NCI-H460 (cell line): ENCODE data around the gene MPND. TPM values are rescaled to one million over a fixed set of nuclear protein-coding genes. Genes with fewer than 3 reads are reported as not detected.

Experiments
- DNase-seq: peaks from one replicate; pipeline ENCODE4 v3.0.0-alpha.2; 2016; ENCODE audit warnings: low read depth; ENCODE audit errors: extremely low read depth
- total RNA-seq: library from RNA; depleted of rRNA; stranded (reverse); fragments of >200 nt; shearing (Covaris generic); gene quantifications from 2 replicates; pipeline ENCODE4 v1.2.3, GENCODE V29; 2014; rRNA removed

MPND gene
- total RNA-seq, 1 experiment from 2014 or later = 3.5 TPM

DNA sequence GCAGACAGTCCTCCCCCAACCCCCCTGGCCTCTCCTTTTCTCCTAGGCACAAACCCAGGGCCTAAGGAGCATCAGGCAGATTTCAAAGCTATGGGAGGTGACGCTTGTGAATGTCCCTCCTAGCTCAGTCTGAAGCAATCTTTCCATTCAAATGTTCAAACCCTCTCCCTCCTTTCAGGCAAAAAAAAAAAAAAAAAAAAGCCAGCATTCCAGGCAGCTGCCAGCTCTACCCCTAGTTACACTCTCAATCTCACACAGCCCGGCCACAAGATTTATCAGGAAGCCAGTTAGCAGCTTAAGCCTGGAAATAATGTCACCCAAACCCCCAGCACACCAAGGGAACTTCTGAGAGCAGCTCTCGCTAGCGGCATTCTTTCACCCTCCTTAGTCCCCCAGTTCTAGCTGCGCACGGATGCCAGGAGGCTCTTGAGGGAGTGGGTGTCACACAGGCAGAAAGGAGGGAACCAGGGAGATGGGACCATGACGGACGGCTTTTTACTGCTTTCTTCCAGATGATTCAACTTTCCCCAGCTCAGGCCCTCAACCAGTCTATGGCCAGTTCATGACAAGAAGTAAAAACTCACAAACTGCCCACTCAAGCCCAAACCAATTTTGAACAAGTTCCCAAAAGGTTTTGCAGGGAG, 50.7 kb downstream of the MPND start:
- DNase-seq = no peak

DNA sequence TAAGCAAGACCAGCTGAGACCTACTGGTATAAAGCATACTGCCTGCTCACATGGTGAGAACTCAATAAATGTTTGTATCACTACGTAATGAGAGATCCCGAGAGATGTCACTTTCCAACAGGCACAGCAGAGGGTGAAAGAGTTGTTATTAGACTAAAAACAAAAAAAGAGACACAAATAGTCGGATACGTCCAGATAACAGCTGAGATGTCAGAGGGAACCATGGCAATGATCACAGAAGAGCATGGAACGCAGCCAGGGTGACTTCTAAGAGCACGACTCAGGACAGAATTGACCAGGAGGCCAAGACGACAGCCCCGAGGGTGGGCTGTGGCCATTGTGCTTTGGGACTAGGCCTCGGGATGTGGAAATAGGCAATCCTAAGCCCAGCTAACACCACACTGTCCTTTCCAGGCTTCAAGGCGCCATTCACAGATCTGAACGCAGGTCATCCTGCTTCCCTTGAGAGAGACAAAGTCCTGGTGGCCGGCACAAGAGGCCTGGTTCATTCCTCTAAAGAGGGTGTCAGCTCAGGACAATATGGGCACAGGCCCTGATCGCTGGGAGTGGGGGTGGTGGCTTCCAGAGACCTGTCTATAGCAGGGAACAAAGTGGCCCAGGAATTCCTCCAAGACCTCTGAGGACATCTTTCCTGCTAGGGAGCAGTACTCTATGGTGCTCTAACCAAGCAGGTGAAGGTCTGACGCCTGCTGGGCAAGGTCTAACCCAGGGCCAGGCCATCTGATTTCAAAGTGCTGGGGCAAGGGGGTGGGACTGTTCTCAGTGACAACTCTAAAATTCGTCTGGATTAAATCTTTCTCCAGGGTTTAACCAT, 53.8 kb downstream of the MPND start:
- no peak for DNase-seq

DNA sequence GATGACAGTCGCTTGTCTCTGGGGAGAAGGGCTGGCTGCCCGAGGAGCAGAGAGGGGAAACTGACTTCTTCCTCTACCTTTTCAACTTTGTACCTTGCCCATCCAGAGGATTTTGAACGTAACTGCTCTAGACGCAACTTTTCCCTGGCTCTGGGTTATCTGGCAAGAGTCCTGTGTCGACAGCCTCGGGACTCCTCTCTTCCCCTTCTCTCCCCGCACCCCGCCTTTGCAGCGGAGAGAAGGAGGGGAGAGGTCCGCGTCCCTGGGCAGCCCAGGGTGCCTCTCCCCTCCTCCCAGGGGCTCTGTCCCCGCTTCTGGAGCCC, 56.4 kb downstream of the MPND start:
- no peak for DNase-seq

DNA sequence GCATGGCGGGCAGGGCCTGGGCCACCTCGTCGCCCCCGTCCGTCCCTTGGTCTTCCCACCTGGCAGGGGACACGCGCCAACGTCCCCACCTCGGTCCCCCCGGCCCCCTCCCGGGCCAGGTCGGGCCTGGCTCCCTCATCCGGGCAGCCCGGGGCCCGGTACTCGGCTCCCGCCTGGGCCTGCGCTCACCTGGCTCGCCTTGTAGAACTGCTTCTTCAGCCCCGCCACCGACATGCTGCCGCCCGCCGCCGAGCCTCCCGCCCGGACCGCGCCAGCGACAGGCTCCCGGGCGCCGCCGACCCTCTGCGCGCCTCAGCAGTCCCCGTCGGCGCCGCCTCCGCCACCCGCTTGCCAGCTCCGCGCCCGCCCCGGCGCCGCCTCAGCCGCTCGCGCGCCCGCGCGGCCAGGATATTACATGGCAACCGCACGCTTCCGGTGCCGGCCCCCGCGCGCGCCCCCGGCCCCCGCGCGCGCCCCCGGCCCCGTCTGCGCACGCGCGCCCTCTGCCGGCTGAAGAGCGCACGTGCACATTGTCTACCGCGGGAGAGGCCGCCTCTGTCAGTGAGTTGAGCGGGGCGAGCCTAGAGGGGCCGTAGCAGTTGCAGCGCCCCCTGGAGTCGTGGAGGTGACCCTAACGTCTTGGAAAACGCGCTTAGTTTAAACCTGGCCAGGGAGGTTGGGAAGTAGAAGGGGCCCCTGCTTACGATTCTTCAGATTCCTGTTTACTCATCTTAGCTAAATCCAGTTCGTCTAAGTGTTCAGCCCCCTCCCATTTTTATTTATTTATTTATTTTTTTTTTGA, 57.0 kb downstream of the MPND start, which contains the start of gene SH3GL1:
Gene SH3GL1 (minus strand): TSS at position 413 of the 802 bp plus-strand sequence. CDS start 179 bp downstream, at position 234.
- DNase-seq = peak; percentile 78

DNA sequence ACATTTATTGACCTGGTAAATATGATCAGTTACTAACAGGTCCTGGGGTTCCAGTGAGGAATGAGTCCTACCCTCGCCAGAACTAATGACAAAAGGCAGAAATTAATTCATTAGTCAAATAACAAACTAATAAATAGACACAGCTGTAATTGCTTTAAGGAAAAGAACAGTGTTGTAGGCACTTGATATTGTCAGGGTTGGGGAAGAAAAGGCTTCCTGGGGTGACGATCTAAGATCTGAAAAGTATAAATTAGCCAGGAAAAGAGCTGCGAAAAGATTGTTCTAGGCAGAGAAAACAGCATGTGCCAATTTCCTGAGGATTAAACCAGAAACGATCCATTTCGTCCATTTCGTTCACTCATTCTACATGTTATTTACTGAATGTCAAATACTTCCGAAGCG, 58.4 kb downstream of the MPND start:
- no peak for DNase-seq

DNA sequence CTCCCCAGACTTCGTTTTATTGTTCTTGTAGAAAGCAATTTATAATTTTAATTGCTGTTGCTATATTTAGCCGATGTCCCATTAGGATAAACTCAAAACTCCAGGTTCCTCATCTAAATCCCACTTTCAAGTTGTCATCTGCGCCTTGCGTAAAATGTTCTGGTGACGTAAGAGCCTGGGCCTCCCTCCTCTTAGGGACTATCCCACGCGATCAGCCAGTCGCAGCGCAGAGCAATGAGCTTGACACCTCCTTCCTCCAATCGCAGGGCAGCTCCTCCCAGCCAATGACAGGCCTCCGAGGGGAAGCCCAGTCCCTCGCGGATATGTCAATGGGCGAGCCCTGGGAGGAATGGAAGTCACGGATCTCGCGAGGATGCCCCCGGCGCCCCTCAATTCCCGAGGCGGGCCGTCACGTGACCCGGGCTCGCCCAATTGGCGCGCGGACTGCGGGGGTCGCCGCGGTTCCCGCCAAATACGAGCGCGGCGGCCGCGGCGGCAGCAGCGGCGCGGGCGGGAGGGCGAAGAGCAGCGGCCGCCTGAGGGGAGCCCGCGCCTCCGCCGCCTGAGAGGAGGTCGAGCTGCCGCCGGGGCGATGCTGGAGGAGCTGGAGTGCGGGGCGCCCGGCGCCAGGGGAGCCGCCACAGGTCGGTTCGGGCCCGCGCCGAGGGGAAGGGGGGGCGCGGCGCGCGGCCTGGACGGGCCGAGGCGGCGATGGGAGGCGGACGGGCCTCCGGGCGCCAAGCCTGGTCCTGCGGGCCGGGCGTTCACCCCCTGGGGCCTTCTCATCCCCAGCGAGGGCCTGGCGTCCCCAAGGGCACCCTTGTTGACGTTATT, 59.0 kb downstream of the MPND start, which contains the start of gene CHAF1A:
Gene CHAF1A (plus strand): TSS at position 470 of the 834 bp plus-strand sequence. CDS start 123 bp downstream, at position 593.
- DNase-seq = peak; percentile 99

DNA sequence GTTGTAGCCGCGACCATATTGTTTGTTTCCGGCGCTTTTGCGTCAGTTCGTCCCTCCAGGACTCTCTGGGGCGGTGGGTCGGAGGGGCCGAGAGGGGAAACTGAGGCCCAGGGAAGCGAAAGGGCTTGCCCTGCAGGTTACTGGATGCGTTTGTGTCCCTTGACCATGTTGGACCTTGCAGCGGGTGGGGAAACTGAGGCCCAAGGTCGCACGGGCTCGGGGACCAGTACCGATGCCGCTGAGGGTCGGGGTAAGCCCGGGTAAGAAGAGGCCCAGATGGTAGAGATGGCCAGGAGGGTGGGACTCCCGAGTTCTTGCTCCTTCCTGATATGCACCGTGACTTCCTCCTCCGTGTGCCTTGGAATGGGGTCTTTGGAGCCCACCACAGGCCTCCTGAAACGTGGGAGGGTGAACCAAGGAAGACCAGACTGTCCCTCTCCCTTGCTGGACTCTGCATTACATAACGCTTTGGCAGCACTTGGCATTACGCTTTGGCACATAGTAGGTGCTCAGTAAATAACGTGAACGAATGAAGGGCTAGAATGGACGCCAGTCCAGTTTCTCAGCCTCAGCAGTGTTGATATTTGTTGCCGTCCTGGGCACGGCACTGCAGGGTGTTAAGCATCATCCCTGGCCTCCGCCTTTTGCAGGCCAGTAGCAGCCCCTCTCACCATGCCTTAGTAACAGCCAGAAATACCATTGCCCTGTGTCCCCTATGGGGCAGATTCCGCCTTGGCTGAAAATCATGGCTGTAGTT, 59.8 kb downstream of the MPND start:
- DNase-seq = no peak

DNA sequence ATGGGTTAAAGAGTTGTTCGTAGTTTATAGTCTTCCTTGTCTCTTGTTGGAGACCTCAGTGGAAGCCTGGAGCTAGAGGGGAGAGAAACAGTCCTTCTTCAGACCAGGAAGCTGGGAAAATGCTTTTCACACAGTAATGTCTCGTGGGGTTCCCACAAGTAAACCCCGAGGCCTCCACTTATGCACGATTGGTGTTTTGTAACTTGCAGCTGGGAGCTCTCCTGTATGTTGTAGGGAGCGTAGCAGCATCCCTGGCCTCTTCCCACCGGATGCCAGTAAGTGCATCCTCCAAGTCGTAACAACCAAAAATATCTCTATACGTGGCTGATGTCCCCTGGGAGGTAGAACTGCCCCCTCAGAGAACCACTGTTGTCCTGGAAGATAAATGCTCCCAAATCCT, 62.6 kb downstream of the MPND start:
- no peak for DNase-seq

DNA sequence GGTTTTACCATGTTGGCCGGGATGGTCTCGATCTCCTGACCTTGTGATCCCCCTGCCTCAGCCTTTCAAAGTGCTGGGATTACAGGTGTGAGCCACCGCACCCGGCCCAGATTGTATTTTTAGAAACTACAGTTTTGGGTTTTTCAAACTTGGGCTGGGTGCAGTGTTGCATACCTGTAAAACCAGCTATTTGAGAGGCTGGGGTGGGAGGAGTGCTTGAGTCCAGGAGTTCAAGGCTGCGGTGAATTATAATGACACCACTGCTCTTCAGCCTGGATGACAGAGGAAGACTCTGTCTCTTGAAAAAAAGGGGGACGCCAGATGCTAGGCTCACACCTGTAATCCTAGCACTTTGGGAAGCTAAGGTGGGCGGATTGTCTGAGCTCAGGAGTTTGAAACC, 63.3 kb downstream of the MPND start:
- no peak for DNase-seq

DNA sequence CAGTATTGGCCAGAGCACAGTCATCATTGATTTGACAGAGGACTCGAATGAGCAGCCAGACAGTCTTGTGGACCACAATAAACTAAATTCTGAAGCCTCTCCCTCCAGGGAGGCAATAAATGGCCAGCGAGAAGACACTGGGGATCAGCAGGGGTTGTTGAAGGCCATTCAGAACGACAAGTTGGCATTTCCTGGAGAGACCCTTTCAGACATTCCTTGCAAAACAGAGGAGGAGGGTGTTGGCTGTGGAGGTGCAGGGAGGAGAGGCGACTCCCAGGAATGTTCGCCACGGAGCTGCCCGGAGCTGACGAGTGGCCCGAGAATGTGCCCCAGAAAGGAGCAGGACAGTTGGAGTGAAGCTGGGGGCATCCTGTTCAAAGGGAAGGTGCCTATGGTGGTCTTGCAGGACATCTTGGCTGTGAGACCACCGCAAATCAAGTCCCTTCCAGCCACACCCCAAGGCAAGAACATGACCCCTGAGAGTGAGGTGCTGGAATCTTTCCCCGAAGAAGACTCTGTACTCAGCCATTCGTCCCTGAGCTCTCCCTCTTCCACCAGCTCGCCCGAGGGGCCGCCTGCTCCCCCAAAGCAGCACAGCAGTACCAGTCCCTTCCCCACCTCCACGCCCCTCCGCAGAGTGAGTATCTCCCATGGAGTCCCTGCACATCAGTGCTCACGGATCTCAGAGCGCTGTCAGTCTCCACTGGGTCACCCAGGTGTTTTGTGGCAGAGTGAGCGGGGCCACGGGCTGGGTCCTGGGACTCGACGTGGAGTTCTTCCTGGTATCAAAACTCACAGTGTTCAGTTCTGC, 66.0 kb downstream of the MPND start:
- DNase-seq = no peak

Other genes starting within 250 kb of the MPND start
- 154 and 184 TPM in 2 replicates for gene MAP2K2, start 219.4 kb upstream of the MPND start, total RNA-seq
- not detected in 2 replicates for gene CREB3L3, start 189.9 kb upstream of the MPND start, total RNA-seq
- gene SIRT6, start 161.0 kb upstream of the MPND start, total RNA-seq = 13.9 and 14.8 TPM in 2 replicates
- gene ANKRD24, start 160.9 kb upstream of the MPND start, total RNA-seq = 0.20 and 0.37 TPM in 2 replicates
- gene EBI3, start 114.0 kb upstream of the MPND start, total RNA-seq = 0.30 TPM in 1 of 2 replicates, not detected in the other
- 13.9 and 15.7 TPM in 2 replicates for gene YJU2, start 96.5 kb upstream of the MPND start, total RNA-seq
- gene SHD, start 64.3 kb upstream of the MPND start, total RNA-seq = not detected in 2 replicates
- gene TMIGD2, start 41.2 kb upstream of the MPND start, total RNA-seq = not detected in 2 replicates
- gene FSD1, start 39.0 kb upstream of the MPND start, total RNA-seq = not detected in 2 replicates
- gene STAP2, start 4.7 kb upstream of the MPND start, total RNA-seq = 2.6 TPM in 2 replicates
- gene SH3GL1, start 57.0 kb downstream of the MPND start, total RNA-seq = 31.1 and 36.6 TPM in 2 replicates
- 10.8 and 13.1 TPM in 2 replicates for gene CHAF1A, start 59.1 kb downstream of the MPND start, total RNA-seq
- gene UBXN6, start 114.2 kb downstream of the MPND start, total RNA-seq = 31.6 and 51.2 TPM in 2 replicates
- 15.1 and 15.6 TPM in 2 replicates for gene HDGFL2, start 128.7 kb downstream of the MPND start, total RNA-seq
- 0.02 and 0.06 TPM in 2 replicates for gene PLIN4, start 174.9 kb downstream of the MPND start, total RNA-seq
- gene PLIN5, start 191.7 kb downstream of the MPND start, total RNA-seq = not detected in 2 replicates
- 0.15 TPM in 1 of 2 replicates, not detected in the other for gene LRG1, start 196.5 kb downstream of the MPND start, total RNA-seq
- gene SEMA6B, start 216.1 kb downstream of the MPND start, total RNA-seq = 4.2 and 5.9 TPM in 2 replicates